Measurements from ENCODE around the gene IZUMO1. TPM values are rescaled to one million over a fixed set of nuclear protein-coding genes. Genes with fewer than 3 reads are reported as not detected.
"Not testable (repeated sequence)": the region's sequence is repeated elsewhere in the genome, so short reads cannot be mapped to it uniquely, and the experiment has no call there.

The IZUMO1 gene
- total and polyA plus RNA-seq, 2 of the 4 experiments (the other 2 are of a cell fraction): not detected

- intact Hi-C loops (cut with micrococcal nuclease); H3K4me1 ChIP-seq (ENCODE audit: control insufficient read depth, insufficient read depth, low read length); H2BK15ac ChIP-seq (ENCODE audit: low read depth, low read length); H2AK5ac ChIP-seq (ENCODE audit: low read depth, low read length); H4K5ac ChIP-seq (ENCODE audit: low read depth, low read length); H3K14ac ChIP-seq (replicated peaks; ENCODE audit: low read depth, low read length); H3K4me3 ChIP-seq (ENCODE audit: insufficient read depth, low read depth, low read length); H2BK5ac ChIP-seq (ENCODE audit: low read depth, low read length, poor library complexity, severe bottlenecking); H3K18ac ChIP-seq (ENCODE audit: low read depth, low read length); H3K9me1 ChIP-seq (ENCODE audit: insufficient read depth, low read length); POLR2A ChIA-PET (ENCODE audit: unreplicated experiment); H2BK120ac ChIP-seq (ENCODE audit: low read depth, low read length); H4K91ac ChIP-seq (ENCODE audit: insufficient read depth, low read depth, low read length); H3K4ac ChIP-seq (ENCODE audit: low read depth, low read length); H2BK20ac ChIP-seq (ENCODE audit: low read depth, low read length); in situ Hi-C loops (cut with MboI; ENCODE audit: low sequenced_read_pairs); H3K4me2 ChIP-seq (ENCODE audit: low read depth, low read length); BruUV-seq (replicated peaks); DNase-seq; H2AK9ac ChIP-seq (replicated peaks; ENCODE audit: low read depth, low read length, poor library complexity); dilution Hi-C loops (cut with HindIII; ENCODE audit: low sequenced_read_pairs, unreplicated experiment); H4K20me1 ChIP-seq (ENCODE audit: insufficient read depth, low read length); H3K79me1 ChIP-seq (ENCODE audit: low read depth in 1 of 2, low read length in 2 of 2); ATAC-seq (ENCODE audit: low read depth); H3K56ac ChIP-seq (ENCODE audit: extremely low read depth, insufficient read depth, low read length); H3K36me3 ChIP-seq (ENCODE audit: control insufficient read depth, insufficient read depth, low read length); H2AFZ ChIP-seq (replicated peaks; ENCODE audit: low read length, poor library complexity); H3K9me3 ChIP-seq (ENCODE audit: control insufficient read depth, insufficient read depth, low read length); H4K8ac ChIP-seq (ENCODE audit: low read depth in 2 of 2, low read length in 2 of 2); H3K9ac ChIP-seq (ENCODE audit: low read depth, low read length); H3K23ac ChIP-seq (ENCODE audit: low read depth, low read length); H3K27ac ChIP-seq (ENCODE audit: insufficient read depth, low read length): not testable (repeated sequence)
- H3K27me3 ChIP-seq (ENCODE audit: control insufficient read depth, insufficient read depth, low read length): peaks cover 41% of the 10 kb centered on the region
- no CpG with 5 or more reads among the region's 6 CpGs for WGBS, 2 experiments (ENCODE audit: extremely low coverage in 2 of 2, insufficient read length in 1 of 2)
- CTCF ChIA-PET: interaction anchor here (0.6 kb wide), 1 partner anchor 118 kb away, joined by 8 read pairs; no protein-coding TSS in a partner anchor
Observed at GRCh38 chr19:48768171-48768753, 21.6 kb upstream of the IZUMO1 start.

GRCh38 chr19:48765816-48766215 lies 19.1 kb upstream of the IZUMO1 start:
- H3K4me2 ChIP-seq (ENCODE audit: low read depth, low read length); H2BK5ac ChIP-seq (ENCODE audit: low read depth, low read length, poor library complexity, severe bottlenecking); BruUV-seq (replicated peaks); H3K4me1 ChIP-seq (ENCODE audit: control insufficient read depth, insufficient read depth, low read length); H2BK15ac ChIP-seq (ENCODE audit: low read depth, low read length); H3K79me1 ChIP-seq (ENCODE audit: low read depth in 1 of 2, low read length in 2 of 2); dilution Hi-C loops (cut with HindIII; ENCODE audit: low sequenced_read_pairs, unreplicated experiment); H3K4ac ChIP-seq (ENCODE audit: low read depth, low read length); DNase-seq; H3K9me1 ChIP-seq (ENCODE audit: insufficient read depth, low read length); CTCF ChIA-PET; H4K5ac ChIP-seq (ENCODE audit: low read depth, low read length); H3K56ac ChIP-seq (ENCODE audit: extremely low read depth, insufficient read depth, low read length); H3K9me3 ChIP-seq (ENCODE audit: control insufficient read depth, insufficient read depth, low read length); intact Hi-C loops (cut with micrococcal nuclease); H2BK120ac ChIP-seq (ENCODE audit: low read depth, low read length); H3K27ac ChIP-seq (ENCODE audit: insufficient read depth, low read length); H3K4me3 ChIP-seq (ENCODE audit: insufficient read depth, low read depth, low read length); H2AFZ ChIP-seq (replicated peaks; ENCODE audit: low read length, poor library complexity); H2AK5ac ChIP-seq (ENCODE audit: low read depth, low read length); H2BK20ac ChIP-seq (ENCODE audit: low read depth, low read length); POLR2A ChIA-PET (ENCODE audit: unreplicated experiment); ATAC-seq (ENCODE audit: low read depth); H4K8ac ChIP-seq (ENCODE audit: low read depth in 2 of 2, low read length in 2 of 2); H3K36me3 ChIP-seq (ENCODE audit: control insufficient read depth, insufficient read depth, low read length); H4K20me1 ChIP-seq (ENCODE audit: insufficient read depth, low read length); H4K91ac ChIP-seq (ENCODE audit: insufficient read depth, low read depth, low read length); H3K23ac ChIP-seq (ENCODE audit: low read depth, low read length); in situ Hi-C loops (cut with MboI; ENCODE audit: low sequenced_read_pairs); H2AK9ac ChIP-seq (replicated peaks; ENCODE audit: low read depth, low read length, poor library complexity); H3K9ac ChIP-seq (ENCODE audit: low read depth, low read length); H3K14ac ChIP-seq (replicated peaks; ENCODE audit: low read depth, low read length); H3K18ac ChIP-seq (ENCODE audit: low read depth, low read length): not testable (repeated sequence)
- no CpG with 5 or more reads among the region's 5 CpGs for WGBS, 2 experiments (ENCODE audit: extremely low coverage in 2 of 2, insufficient read length in 1 of 2)
- peaks cover 54% of the 10 kb centered on the region for H3K27me3 ChIP-seq (ENCODE audit: control insufficient read depth, insufficient read depth, low read length)
